HG03520 (cell line): ENCODE results near the gene TMOD3.

Experiments used
- ATAC-seq: cut with Tn5 transposase; IDR thresholded peaks from one replicate; pipeline ENCODE4 v1.9.1; 2021; ENCODE audit warnings: mild to moderate bottlenecking, moderate library complexity; ENCODE audit not compliant: unreplicated experiment

The TMOD3 gene

GRCh38 chr15:51907136-51907862 is 77.8 kb downstream of the TMOD3 start:
- no peak for ATAC-seq

GRCh38 chr15:51908316-51908715 is 78.9 kb downstream of the TMOD3 start:
- ATAC-seq: no peak

GRCh38 chr15:51909584-51909983 is 80.1 kb downstream of the TMOD3 start:
- ATAC-seq: no peak

- ATAC-seq: no peak
Measured at GRCh38 chr15:51912528-51912927, 83.1 kb downstream of the TMOD3 start.

- no peak for ATAC-seq
Measured at GRCh38 chr15:51917493-51917892, 88.0 kb downstream of the TMOD3 start.

- no peak for ATAC-seq
Measured at GRCh38 chr15:51924156-51925068, 95.0 kb downstream of the TMOD3 start.

- no peak for ATAC-seq
Measured at GRCh38 chr15:51926809-51927208, 97.4 kb downstream of the TMOD3 start.

GRCh38 chr15:51931016-51931415 is 101.6 kb downstream of the TMOD3 start:
- ATAC-seq: no peak

GRCh38 chr15:51931638-51932037 is 102.2 kb downstream of the TMOD3 start:
- no peak for ATAC-seq

GRCh38 chr15:51932161-51932560 is 102.7 kb downstream of the TMOD3 start:
- ATAC-seq: no peak

GRCh38 chr15:51935466-51936104 is 106.1 kb downstream of the TMOD3 start:
- peak; percentile 88 for ATAC-seq

- ATAC-seq: peak; percentile 19
Measured at GRCh38 chr15:51936105-51936478, 106.6 kb downstream of the TMOD3 start.

GRCh38 chr15:51938286-51938685 is 108.8 kb downstream of the TMOD3 start:
- no peak for ATAC-seq

- ATAC-seq: no peak
Measured at GRCh38 chr15:51939216-51939615, 109.8 kb downstream of the TMOD3 start.

GRCh38 chr15:51947124-51947523 is 117.7 kb downstream of the TMOD3 start:
- ATAC-seq: no peak

- no peak for ATAC-seq
Measured at GRCh38 chr15:51952805-51953204, 123.4 kb downstream of the TMOD3 start.

- no peak for ATAC-seq
Measured at GRCh38 chr15:51955504-51955903, 126.1 kb downstream of the TMOD3 start.
